ENCODE data around the gene MACROD2.

DNA sequence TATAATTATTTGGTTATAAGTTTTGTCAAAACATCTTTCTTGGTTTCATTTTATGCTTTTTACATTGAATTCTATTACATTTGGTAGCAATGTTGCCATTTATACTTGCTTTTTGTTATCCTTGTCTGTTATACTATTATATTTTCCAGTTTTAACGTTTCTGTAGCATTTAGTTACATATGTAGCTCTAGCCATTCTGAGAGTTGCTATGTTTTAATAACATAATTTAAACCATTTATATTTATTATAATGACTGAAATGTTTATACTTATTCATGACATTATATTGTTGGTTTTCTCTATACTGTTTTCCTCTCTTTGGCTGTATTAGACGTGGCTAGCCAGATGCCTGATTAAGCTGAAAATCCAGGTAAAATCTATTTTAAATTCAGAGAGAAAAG, 594.1 kb downstream of the MACROD2 start:
- TF ChIP-seq CTCF (conservative IDR thresholded peaks at IDR 0.05) (no peak), ZFX (IDR thresholded peaks at IDR 0.05) (no peak)
